Stimulated activated CD8-positive, alpha-beta memory T cell treated with anti-CD3 and anti-CD28 coated beads, Interleukin-4, amount 100 ng/mL, for 24 hours (primary cell): ENCODE results near the gene DVL1.
"Not testable (repeated sequence)": the region's sequence is repeated elsewhere in the genome, so short reads cannot be mapped to it uniquely, and the experiment has no call there.

ENCODE experiments used
- DNase-seq: peaks from one replicate; pipeline ENCODE4 v3.0.0-alpha.2; 2020; ENCODE audit warnings: low read depth

The DVL1 gene

DNA sequence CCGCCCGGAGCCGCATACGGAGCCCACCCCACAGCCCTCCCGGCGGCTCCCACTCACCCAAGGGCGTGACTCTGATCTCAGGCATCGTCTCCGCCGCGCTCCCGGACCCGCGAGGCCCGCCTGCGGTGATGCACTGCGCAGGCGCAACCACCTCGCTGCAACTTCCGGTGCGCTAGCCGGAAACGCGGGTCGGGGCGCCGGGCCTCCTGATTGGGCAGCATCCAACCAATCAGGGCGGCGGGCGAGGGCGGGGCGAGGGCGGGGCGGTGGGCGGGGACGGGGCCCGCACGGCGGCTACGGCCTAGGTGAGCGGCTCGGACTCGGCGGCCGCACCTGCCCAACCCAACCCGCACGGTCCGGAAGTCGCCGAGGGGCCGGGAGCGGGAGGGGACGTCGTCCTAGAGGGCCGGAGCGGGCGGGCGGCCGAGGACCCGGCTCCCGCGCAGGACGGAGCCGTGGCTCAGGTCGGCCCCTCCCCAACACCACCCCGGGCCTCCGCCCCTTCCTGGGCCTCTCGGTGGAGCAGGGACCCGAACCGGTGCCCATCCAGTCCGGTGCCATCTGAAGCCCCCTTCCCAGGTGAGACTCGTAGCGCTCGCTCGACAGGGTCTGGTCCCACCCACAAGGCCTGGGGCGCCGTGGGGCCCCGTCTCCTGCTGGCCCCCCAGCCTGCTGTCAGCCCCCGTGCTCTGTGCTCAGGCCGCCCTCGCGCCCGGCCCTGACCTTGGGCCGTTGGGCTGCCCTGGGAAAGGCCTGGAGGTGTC is 24.5 kb downstream of the DVL1 start, which contains the start of the genes CPTP and INTS11:
TSS of gene CPTP (plus strand) at position 279 of the 764 bp plus-strand sequence. CDS start 2,109 bp downstream, outside the sequence.
TSS of gene INTS11 (minus strand) at position 137 of the 764 bp plus-strand sequence. CDS start at position 85, 52 bp downstream.
- peak; percentile 95 for DNase-seq

DNA sequence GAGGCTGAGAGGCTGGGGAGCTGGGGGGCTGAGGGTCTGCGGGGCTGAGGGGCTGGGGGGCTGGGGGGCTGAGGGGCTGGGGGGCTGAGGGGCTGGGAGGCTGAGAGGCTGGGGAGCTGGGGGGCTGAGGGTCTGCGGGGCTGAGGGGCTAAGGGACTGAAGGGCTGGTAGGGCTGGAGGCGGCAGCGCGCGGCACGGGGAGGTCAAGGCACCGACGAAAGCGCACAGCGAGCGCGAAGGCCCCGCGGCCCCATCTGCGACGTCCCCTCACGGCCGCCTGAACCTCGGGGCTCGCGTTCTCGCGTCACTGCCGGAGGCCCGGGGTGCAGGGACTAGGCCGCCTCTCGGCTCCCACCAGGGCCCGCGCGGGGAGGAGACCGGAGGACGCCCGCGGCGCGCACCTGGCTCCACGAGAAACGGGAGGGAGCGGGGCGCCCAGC is 25.1 kb downstream of the DVL1 start:
- no peak for DNase-seq

DNA sequence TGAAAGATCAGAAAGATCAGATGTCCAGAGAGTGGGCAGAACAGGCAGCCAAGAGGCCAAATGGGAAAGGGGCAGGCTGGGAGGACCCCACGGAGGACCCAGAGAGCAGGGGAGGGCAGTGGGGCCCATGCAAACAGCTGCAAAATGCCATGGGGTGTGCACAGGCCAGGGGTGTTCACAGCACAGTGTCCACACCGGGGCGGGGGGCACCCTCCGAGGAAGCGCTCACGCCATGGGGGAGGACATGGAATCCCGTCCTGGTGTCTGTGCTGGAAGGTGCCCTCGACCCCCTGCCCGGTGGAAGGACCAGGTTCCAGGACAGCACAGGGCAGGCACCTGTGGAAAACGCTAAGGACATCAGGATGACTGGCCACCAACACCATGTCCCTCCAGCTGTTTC is 26.3 kb downstream of the DVL1 start:
- DNase-seq, result no peak

DNA sequence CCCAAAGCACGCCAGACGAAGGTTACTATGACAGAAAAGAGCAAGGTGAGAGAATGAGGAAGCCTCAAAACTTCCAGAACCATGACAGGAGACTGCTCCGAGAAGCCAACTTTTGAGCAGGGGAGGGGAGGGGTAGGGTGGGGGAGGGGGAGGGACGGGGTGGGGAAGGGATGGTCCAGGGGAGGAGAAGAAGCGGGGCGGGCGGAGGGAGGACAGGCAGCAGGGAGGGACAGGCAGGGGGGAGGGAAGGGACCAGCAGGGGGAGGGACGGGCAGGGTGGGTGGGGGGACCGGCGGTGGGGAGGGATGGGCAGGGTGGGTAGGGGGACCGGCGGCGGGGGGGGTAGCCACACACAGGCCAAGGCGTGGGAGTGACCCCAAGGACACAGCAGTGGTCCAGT is 26.8 kb downstream of the DVL1 start:
- DNase-seq, result no peak

DNA sequence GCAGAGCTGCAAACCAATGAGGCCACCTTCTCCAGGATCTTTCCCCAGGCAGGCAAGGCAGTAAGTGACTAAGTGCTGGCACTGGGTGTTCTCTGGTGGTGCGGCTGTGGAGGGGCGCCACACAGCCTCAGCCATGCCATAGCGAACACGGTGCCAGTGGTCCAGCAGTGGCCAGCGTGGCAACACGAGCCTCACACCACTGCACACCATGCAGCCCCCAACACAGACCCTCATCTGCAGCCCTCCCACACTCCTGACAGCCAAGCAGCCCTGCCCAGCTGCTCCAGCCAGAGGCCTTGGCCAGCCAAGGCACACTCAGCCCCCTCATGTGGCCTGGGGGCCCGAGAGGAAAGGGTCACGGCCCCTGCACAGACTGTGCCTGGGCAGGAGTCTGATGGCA is 27.7 kb downstream of the DVL1 start:
- no peak for DNase-seq

DNA sequence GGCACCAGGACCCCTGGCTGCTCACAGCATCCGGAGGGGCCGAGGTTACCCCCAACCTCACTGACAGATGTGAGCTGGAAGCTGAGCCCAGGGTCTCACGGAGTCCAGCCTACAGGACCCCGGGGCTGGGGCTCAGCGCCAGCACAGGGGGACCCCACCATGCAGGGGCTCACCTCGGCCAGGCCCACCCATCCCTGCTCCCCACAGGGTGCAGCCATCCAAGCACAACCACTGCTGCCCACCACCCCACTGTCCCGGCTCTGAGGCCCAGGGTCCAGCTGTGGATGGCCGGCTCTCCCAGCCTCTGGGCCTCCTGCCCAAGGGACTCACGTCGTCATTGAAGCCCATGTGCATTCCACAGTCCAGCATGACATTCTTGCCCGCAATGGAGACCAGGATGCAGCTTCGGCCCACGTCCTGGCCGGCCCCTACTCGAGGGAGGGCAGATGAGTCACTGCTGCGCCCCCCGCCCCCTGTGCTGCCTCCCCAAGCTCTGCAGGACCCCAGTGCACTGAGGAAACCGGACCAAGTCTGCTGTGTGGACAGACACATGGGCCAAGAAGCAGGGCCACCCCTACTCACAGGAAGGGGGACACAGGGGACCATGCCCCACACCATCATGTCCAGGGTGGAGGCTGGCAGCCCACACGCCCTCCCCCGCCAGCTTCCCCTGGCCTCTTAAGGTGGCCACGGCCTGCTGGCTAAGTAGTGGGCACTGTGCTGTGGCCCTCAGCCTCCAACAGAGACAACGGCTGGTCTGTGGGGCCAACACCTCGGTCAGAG is 28.4 kb downstream of the DVL1 start:
- DNase-seq, result no peak

DNA sequence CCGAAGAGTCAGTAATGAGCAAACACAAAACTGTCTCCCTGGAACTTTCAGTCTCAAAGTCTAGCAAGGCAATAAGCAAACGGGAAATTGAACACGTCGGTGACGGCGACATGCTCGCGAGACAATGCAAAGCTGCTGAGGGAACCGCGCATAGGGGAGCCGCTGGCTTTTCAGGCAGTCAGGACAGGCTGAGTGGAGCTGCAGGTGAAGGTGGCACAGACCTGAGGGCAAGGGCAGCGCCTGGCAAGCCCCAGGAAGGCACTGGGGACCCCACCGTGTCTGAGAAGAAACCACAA is 29.6 kb downstream of the DVL1 start:
- no peak for DNase-seq

DNA sequence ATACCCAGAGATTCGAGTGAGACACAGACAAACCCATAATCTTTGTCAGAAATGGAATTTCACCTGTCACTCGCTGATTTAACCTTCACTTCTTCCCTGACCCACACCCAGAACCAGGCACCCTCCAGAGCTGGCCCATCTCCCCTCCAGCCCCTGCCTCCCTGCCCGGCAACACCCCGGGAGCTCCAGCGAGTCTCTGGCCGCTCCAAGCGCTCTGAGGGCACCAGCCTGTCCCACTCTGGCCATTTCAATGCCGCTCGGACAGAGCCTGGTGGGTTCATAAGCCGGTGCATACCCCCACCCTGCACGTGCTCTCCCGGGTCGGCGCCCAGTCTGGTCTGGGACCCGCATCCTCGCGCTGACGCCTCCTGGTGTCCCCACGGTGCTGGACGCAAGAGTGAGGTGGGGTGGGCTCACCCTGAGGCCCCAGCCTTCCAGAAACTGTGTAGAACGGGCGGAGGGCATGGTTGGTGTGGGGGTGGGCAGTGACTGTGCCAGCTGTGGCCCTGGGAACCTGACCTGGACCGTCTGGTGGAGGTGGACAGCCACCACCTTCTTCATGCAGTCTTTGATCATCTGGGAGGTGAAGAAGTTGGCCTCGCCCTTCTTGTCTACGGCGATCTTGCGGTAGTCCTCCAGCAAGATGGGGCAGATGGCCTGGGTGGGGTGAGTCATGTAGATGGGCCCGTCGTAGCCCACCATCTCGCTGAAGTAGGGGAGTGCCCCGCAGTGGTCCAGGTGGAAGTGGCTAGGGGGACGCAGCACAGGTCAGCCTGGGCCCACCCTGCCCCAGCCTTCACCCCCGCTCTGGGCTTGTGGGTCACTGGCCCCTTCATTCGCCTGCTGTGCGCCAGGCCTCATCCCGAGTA is 30.2 kb downstream of the DVL1 start:
- DNase-seq, result no peak

DNA sequence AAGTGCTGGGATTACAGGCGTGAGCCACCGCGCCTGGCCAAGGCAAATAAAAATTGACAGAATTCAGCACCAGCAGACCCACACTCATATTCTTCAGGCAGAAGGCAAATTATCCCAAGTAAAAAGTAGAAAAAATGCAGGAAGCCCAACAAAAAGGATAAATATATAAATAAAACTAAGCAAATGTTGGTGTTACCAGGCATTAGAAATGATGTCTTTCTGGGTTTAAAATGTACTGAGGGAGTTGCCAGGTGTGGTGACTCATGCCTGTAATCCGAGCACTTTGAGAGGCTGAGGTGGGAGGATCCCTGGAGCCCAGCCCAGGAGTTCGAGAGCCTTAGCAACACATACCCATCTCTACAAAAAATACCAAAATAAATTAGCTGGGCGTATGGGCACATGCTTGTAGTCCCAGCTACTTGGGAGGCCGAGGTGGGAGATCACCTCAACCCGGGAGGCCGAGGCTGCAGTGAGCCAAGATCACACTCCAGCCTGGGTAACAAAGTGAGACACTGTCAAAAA is 31.0 kb downstream of the DVL1 start:
- DNase-seq, result no peak

DNA sequence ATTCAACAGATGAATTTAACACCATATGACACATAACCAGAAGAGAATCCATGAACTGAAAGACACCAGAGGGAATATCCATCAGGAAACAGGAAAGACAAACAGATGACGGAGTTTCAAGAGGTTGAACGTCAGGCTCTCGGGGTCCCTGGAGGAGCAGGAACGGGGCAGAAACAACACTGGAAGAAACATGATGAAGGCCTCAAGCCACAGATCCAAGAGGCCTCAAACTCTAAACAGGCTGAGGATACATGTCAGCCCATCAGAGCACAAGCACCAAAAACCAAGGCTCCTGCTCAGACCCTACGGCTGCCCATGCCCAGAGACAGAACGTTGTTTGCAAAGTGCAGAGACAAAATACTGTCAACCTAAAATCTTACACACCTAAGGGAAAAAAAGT is 31.8 kb downstream of the DVL1 start:
- DNase-seq, result no peak

DNA sequence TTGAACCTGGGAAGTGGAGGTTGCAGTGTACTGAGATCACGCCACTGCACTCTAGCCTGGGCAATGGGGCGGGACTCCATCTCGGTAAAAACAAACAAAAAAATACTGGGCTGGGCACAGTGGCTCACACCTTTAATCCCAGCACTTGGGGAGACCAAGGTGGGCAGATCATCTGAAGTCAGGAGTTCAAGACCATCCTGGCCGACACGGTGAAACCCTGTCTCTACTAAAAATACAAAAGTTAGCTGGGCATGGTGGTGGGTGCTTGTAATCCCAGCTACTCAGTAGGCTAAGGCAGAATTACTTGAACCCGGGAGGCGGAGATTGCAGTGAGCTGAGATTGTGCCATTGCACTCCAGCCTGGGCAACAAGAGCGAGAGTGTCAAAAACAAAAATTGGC is 33.0 kb downstream of the DVL1 start:
- not testable (repeated sequence) for DNase-seq

DNA sequence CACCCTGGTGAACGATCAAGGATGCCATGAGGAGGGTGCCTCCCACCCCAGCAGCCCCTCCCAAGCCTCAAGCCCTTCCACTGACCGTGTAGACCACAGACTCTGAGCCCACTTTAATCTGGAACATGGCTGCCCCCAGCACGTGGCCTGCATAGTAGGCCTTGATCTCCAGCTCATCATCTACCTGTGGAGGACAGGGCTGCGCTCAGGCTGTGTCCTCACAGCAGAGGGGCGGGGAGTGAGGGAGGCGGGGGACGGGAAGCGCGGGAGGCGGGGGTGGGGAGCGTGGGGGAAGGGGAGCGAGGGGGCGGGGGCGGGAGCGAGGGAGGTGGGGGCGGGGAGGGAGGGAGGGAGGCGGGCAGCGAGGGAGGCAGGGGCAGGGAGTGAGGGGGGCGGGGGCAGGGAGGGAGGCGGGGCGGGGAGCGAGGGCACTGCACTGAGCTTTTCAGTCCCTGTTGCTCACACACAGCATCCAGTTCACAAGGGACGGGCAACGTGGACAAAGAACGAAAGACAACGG is 33.7 kb downstream of the DVL1 start:
- no peak for DNase-seq

DNA sequence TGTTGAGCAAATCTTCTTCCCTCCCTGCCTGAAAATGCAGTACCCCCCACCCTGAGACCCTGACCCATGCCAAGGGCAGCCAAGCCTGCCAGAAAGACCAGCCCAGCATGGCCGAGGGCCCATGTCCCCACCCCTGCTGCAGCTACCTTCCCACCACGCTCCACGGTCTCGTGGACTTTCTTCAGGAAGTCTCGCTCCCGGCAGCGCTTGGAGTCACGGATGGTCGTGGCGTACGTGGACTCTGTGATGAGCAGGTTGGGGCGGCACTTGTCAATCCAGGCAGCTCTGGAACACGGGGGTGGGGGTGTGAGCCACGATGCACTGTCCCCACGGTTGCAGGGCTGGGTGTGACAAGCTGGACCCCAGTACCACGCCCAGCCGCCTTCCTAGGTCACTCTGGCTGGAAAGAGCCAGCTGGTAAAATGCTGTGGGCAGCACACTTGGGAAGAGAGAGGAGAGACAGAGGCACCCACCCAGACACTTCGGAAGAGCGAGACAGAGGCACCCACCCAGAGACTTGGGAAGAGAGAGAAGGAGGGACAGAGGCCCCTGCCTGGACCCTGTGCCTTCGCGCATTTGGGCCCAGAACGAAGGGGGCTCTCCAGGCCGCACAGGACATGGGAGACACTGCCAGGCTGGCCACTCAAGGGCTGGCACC is 34.4 kb downstream of the DVL1 start:
- DNase-seq, result no peak

DNA sequence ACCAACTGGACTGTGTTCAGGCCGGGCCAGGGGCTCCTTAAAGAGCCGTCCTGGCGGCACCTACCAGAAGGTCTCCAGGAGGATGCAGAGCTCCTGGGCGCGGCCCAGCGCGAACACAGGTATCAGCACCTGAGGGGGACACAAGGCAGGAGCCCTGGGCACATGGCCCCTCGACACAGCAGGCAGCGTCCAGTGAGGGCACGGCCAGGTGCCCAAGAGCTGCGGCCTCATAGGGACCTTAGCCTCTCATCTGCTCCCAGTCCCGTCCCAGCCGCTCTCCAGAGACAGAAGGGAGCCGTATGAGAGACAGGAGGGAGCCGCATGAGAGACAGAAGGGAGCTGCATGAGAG is 35.0 kb downstream of the DVL1 start:
- no peak for DNase-seq

DNA sequence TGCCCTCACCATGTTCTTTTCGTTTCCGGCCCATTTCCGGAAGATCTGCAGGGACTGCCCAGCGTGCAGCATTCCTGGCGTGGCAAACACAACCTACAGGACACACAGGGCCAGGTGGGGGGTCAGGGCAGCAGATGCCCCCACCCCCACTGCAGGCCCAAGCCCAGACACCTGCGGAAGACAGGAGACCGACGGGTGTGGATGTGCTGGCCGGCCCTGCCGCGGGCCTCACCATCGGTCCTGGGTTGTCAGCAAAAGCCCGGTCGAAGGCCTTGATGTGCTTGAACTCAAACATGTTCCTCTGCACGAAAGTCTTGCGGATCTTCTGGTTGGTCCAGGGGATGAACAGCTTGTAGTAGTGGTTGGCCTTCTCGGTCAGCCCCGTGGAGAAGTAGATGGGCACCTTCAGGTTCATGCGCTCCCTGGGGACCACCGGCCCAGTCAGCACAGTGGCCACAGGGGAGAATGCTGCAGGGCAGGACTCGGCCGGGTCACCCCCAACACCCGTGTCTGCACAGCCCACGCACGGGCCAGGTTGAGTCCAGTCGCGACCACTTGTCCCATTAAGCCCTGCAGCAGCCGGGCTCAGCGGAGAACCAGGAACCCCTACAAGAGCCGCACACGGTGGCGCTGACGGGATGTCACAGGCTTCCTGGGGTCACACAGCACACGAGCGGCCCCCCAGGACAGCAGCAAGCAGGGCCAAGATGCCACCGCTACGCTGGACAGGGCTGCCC is 35.5 kb downstream of the DVL1 start:
- no peak for DNase-seq

DNA sequence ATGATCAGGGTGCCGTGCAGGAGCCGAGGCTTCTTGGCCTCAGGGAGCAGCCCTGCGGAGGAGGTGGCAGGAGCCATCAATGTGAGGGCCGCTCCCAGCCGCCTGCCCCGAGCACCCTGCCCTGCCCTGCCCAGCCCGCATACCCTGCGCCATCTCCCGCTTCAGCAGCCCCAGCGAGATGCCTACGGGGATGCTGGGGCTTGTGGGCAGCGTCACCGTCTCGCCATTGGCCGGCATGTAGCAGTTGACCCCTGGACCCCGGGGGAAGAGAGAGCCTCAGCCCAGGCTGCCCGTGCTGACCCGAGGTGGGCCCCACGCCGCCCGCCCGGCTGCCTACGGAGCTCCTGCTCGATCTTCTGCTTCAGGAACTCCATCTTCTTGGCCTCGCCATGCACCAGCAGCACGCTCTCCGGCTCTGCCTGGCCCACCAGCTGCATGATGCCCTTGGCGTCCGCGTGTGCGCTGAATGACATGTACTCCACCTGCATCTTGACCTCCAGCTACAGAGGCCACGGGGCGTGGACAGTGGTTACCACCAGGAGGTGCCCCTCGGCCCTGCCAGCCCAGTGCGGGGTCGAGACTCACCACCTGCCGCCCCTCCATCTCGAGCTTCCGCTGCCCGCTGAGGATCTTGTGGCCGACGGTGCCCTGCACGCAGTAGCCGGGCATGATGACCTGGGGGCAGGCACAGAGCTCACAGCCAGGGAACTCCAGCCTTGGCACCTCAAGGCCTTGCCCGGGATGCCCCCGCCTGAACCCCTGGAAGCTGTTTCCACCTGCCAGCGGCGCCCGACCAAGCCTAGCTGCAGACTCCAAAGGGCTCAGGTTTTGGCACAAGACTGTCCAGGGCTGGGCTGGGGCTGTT is 36.5 kb downstream of the DVL1 start:
- DNase-seq, result no peak

DNA sequence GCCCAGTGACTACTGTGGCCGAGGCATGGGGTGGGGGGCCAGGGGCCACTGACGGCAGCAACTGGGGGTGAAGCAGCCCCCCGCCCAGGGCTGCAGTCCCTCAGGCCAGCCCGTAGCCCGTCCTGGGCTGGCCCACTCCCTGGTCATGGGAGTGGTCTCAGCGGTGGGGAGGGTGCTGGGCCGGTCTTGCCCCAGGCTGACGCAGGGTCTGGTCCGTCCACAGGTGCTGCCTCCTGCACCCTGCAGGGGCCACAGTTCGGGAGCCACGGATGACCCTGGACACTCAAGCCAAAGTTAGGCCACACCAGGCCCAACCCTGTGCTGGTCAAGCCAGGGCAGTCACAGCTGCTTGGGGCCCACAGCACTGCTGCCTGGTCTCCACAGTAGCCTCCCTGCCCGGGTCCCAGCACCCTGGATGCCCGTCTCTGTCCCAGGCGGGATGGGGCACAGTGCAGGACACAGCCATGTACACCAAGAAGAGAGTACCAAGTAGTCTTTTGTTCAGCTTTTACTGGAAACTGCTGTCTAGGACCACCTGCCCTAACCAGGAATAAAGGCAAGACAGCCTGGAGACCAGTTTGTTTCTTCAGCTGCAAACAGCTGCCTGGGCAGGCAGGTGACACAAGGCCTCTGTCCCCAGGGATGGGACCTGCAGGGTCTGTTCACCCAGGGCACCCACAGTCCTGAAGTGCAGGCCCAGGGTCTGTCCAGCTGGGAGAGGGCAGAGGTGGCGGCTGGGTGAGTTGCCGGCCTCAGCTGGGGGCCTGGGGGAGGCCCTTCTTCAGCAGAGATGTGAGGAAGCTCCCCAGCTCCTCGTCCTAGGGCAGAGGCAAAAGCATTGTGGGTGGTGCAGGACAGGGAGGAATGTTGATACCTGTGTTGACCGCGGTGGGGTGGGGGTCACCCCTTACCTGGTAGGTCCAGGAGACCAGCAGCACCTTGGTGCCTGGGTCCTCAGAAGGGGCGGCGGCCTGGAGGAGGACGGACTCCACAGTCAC is 37.8 kb downstream of the DVL1 start:
- DNase-seq, result no peak

DNA sequence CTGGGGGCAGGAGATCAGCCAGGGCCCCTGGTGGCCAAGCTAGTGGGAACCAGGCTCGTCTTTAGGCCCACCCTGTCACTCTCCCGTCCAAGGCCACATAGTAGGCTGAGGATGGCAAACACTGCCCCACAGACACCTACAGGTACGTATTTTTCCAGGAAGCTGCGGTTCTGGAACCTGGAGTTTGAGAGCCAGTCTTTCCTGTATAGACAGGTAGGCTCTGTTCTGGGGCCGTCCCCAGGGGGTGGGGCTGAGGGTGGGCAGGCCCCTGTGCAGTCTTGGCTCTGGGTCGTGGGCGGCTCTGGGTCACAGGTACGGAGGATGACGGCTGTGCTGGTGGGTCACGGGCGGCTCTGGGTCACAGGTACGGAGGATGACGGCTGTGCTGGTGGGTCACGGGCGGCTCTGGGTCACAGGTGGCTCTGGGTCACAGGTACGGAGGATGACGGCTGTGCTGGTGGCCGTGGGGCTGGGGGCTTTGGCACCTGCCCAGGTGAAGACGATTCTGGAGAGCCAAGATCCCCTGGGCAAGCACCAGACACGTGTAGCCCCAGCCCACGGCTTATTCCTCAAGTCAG is 38.7 kb downstream of the DVL1 start:
- DNase-seq, result no peak

DNA sequence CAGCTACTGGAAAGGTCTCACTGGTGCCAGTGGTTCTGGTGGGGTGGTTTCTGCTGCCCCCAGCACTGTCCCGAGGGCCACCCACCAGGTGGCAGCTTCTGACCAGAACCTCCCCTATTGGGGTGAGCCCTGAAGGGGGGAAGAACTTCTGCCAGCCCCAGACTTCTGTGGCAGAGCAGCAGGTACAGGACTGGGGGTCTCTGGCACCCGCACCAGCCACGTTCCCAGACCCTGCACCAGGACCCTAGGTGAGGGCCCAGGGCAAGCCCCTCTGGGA is 39.2 kb downstream of the DVL1 start:
- no peak for DNase-seq
